Measurements from ENCODE around the gene B4GALT3. TPM values are rescaled to one million over a fixed set of nuclear protein-coding genes. Genes with fewer than 3 reads are reported as not detected.

The B4GALT3 gene
- total and polyA plus RNA-seq, 9 of the 15 experiments (the other 6 are each of a cell fraction or from before 2014, with no cell fraction given), result 31.2 to 103 (median 46.1) TPM

DNA sequence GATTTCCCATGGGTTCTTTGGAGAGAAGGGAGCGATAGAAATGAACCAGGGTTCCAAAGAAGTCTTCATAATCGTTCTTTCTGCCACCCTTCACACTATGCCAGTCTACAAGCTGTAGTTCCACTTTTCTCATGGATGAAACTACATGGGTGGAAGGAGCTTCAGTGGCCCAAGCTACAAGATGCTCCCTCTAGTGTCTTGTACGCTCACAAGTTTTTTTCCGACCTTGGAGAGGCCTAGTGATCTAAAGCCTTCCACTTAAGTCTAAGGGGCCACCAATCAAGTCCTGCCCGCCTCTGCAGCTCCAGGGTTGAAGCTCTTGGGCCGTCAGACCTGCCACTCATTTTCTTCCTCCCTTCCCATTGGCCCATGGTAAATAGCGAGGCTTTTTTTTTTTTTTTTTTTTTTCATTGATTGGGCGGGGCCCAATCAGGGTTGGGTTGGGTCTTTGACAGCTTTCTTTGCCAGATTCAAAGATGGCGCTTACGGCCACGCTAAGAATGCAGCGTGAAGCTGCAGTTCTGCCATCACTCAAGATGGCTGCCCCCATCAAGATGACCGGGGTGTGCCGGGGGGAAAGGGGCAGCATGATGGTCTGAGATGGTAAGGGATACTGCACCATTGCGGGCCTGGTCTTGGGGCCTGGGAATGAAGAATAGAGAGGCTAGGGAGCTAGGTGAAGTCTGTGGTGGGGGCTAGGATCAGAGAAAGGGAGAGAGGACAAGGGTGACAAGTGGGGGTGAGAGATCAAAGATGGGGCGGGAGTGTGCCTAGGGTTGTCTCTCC, 48.4 kb upstream of the B4GALT3 start, which contains the start of gene TOMM40L (continued):
- TF ChIP-seq FUS (optimal IDR thresholded peaks at IDR 0.05; ENCODE audit: low read depth, low read length) (no peak), ILK (tag; IDR thresholded peaks at IDR 0.05; ENCODE audit: borderline replicate concordance, low read depth) (no peak), GTF2E2 (tag; IDR thresholded peaks at IDR 0.05) (peak; percentile 66; the same call in 1 of the 2 replicates), TEAD2 (tag; IDR thresholded peaks at IDR 0.05) (no peak), HIVEP1 (CRISPR knock-in tag; IDR thresholded peaks at IDR 0.05) (no peak), ZSCAN29 (IDR thresholded peaks at IDR 0.05) (no peak), NFIC (IDR thresholded peaks at IDR 0.05) (peak; percentile 12; the same call in 1 of the 2 replicates), HDAC3 (IDR thresholded peaks at IDR 0.05; ENCODE audit: borderline replicate concordance, partially characterized antibody) (no peak), CTBP1 (IDR thresholded peaks at IDR 0.05; ENCODE audit: borderline replicate concordance) (no peak; the same call in 1 of the 2 replicates), FOSL1 (tag; conservative IDR thresholded peaks at IDR 0.05) (no peak), NCOA4 (IDR thresholded peaks at IDR 0.05; ENCODE audit: partially characterized antibody) (no peak), ZNF274 (IDR thresholded peaks at IDR 0.05; ENCODE audit: borderline replicate concordance, low read depth, low read length) (no peak), ATF7 (IDR thresholded peaks at IDR 0.05) (peak; percentile 66), HLTF (IDR thresholded peaks at IDR 0.05) (peak; percentile 57; the same call in 1 of the 2 replicates), GATA2 (CRISPR knock-in tag; IDR thresholded peaks at IDR 0.05) (no peak)
- TF ChIP-seq, protein P1, sequence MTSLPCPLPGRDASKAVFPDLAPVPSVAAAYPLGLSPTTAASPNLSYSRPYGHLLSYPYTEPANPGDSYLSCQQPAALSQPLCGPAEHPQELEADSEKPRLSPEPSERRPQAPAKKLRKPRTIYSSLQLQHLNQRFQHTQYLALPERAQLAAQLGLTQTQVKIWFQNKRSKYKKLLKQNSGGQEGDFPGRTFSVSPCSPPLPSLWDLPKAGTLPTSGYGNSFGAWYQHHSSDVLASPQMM (CRISPR knock-in tag; IDR thresholded peaks at IDR 0.05), result no peak
- TF ChIP-seq, protein P2, sequence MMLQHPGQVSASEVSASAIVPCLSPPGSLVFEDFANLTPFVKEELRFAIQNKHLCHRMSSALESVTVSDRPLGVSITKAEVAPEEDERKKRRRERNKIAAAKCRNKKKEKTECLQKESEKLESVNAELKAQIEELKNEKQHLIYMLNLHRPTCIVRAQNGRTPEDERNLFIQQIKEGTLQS (IDR thresholded peaks at IDR 0.05), result no peak
- TF ChIP-seq, protein P2 (CRISPR knock-in tag; conservative IDR thresholded peaks at IDR 0.05), result no peak
- TF ChIP-seq, protein P3, sequence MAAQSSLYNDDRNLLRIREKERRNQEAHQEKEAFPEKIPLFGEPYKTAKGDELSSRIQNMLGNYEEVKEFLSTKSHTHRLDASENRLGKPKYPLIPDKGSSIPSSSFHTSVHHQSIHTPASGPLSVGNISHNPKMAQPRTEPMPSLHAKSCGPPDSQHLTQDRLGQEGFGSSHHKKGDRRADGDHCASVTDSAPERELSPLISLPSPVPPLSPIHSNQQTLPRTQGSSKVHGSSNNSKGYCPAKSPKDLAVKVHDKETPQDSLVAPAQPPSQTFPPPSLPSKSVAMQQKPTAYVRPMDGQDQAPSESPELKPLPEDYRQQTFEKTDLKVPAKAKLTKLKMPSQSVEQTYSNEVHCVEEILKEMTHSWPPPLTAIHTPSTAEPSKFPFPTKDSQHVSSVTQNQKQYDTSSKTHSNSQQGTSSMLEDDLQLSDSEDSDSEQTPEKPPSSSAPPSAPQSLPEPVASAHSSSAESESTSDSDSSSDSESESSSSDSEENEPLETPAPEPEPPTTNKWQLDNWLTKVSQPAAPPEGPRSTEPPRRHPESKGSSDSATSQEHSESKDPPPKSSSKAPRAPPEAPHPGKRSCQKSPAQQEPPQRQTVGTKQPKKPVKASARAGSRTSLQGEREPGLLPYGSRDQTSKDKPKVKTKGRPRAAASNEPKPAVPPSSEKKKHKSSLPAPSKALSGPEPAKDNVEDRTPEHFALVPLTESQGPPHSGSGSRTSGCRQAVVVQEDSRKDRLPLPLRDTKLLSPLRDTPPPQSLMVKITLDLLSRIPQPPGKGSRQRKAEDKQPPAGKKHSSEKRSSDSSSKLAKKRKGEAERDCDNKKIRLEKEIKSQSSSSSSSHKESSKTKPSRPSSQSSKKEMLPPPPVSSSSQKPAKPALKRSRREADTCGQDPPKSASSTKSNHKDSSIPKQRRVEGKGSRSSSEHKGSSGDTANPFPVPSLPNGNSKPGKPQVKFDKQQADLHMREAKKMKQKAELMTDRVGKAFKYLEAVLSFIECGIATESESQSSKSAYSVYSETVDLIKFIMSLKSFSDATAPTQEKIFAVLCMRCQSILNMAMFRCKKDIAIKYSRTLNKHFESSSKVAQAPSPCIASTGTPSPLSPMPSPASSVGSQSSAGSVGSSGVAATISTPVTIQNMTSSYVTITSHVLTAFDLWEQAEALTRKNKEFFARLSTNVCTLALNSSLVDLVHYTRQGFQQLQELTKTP (IDR thresholded peaks at IDR 0.05; ENCODE audit: low read depth in 1 of 2, partially characterized antibody in 2 of 2), result no peak
- TF ChIP-seq, protein P4, sequence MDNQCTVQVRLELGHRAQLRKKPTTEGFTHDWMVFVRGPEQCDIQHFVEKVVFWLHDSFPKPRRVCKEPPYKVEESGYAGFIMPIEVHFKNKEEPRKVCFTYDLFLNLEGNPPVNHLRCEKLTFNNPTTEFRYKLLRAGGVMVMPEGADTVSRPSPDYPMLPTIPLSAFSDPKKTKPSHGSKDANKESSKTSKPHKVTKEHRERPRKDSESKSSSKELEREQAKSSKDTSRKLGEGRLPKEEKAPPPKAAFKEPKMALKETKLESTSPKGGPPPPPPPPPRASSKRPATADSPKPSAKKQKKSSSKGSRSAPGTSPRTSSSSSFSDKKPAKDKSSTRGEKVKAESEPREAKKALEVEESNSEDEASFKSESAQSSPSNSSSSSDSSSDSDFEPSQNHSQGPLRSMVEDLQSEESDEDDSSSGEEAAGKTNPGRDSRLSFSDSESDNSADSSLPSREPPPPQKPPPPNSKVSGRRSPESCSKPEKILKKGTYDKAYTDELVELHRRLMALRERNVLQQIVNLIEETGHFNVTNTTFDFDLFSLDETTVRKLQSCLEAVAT (IDR thresholded peaks at IDR 0.05), result no peak
- TF ChIP-seq, protein P5, sequence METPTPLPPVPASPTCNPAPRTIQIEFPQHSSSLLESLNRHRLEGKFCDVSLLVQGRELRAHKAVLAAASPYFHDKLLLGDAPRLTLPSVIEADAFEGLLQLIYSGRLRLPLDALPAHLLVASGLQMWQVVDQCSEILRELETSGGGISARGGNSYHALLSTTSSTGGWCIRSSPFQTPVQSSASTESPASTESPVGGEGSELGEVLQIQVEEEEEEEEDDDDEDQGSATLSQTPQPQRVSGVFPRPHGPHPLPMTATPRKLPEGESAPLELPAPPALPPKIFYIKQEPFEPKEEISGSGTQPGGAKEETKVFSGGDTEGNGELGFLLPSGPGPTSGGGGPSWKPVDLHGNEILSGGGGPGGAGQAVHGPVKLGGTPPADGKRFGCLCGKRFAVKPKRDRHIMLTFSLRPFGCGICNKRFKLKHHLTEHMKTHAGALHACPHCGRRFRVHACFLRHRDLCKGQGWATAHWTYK (CRISPR knock-in tag; IDR thresholded peaks at IDR 0.05), result no peak; the same call in 1 of the 2 replicates

Measured in K562 (cell line).